Gastroesophageal sphincter (tissue), 3 donors: Measurements from ENCODE around the gene PCYT1B.

ENCODE experiments used
- EP300 ChIP-seq: sonication (generic); formaldehyde crosslinking; IDR thresholded peaks from one replicate; pipeline ENCODE4 v1.6.1; 2017; ENCODE audit warnings: antibody characterized with exemption, mild to moderate bottlenecking
- POLR2A ChIP-seq, 2 donors: fragments of 450-650 bp; IDR thresholded peaks; one replicate each; pipeline ENCODE4 v1.6.1; 2017; ENCODE audit warnings: antibody characterized with exemption in 2 of 2, mild to moderate bottlenecking in 2 of 2, moderate library complexity in 1 of 2
- POLR2AphosphoS5 ChIP-seq: sonication (generic); formaldehyde crosslinking; IDR thresholded peaks from one replicate; pipeline ENCODE4 v1.6.1; 2017; ENCODE audit warnings: antibody characterized with exemption
- TF ChIP-seq, protein P1 (sequence below), 4 experiments: fragments of 200-600 bp in 2 of 4; fragments of 450-650 bp in 2 of 4; sonication (generic) in 1 of 4; IDR thresholded peaks; one replicate each; pipeline ENCODE4 v1.5.1; 2017 to 2019; ENCODE audit warnings: antibody characterized with exemption in 4 of 4, mild to moderate bottlenecking in 2 of 4, moderate library complexity in 2 of 4

DNA sequence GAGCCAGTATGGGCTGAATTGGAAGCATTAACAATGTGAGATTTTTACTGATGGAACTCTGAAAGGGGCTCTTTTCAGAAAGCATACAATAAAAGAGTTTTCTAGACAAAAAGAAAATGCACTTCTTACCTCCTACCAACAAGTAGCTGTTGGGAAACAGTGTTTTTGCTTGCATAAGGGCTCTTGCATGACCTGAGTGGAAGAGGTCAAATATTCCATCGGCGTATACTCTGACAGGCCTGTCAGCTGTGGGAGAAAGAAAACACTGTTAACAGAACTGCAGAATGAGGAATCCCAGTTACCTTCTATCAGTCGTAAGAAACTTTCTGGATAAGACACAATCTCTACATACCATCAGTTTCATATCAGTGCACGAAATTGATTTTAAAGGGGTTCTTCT lies 39.5 kb downstream of the PCYT1B start:
- TF ChIP-seq, protein P1, sequence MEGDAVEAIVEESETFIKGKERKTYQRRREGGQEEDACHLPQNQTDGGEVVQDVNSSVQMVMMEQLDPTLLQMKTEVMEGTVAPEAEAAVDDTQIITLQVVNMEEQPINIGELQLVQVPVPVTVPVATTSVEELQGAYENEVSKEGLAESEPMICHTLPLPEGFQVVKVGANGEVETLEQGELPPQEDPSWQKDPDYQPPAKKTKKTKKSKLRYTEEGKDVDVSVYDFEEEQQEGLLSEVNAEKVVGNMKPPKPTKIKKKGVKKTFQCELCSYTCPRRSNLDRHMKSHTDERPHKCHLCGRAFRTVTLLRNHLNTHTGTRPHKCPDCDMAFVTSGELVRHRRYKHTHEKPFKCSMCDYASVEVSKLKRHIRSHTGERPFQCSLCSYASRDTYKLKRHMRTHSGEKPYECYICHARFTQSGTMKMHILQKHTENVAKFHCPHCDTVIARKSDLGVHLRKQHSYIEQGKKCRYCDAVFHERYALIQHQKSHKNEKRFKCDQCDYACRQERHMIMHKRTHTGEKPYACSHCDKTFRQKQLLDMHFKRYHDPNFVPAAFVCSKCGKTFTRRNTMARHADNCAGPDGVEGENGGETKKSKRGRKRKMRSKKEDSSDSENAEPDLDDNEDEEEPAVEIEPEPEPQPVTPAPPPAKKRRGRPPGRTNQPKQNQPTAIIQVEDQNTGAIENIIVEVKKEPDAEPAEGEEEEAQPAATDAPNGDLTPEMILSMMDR (IDR thresholded peaks at IDR 0.05), result no peak
- TF ChIP-seq POLR2A (IDR thresholded peaks at IDR 0.05) (no peak), EP300 (no peak), POLR2AphosphoS5 (no peak)
